Smooth muscle cell (in vitro differentiated cells): ENCODE measurements around the gene LMAN1L. TPM values are rescaled to one million over a fixed set of nuclear protein-coding genes. Genes with fewer than 3 reads are reported as not detected.
A peak's percentile ranks its signal among the peaks of the same experiment; 100 is the strongest.

Experiments
- DNase-seq: peaks from one replicate; lab custom pipeline; 2025; ENCODE audit not compliant: unreplicated experiment; lab: John Stamatoyannopoulos, UW
- H2AFZ ChIP-seq: fragments of 200-600 bp; sonication (generic); 2 replicates; pipeline ENCODE4 v1.6.0; 2016; ENCODE audit warnings: antibody characterized with exemption, low read depth, mild to moderate bottlenecking
- H3F3A ChIP-seq: fragments of 200-600 bp; sonication (generic); 2 replicates; pipeline ENCODE4 v1.6.0; 2017; ENCODE audit warnings: antibody characterized with exemption, low read depth
- H3K27ac ChIP-seq: fragments of 200-600 bp; sonication (generic); 2 replicates; pipeline ENCODE4 v1.5.1; 2016; ENCODE audit warnings: low read depth, mild to moderate bottlenecking
- H3K27me3 ChIP-seq: fragments of 200-600 bp; sonication (generic); 2 replicates; pipeline ENCODE4 v1.6.1; 2016; ENCODE audit warnings: low read depth, mild to moderate bottlenecking
- H3K36me3 ChIP-seq: fragments of 200-600 bp; sonication (generic); 2 replicates; pipeline ENCODE4 v1.5.1; 2016; ENCODE audit warnings: low read depth
- H3K4me1 ChIP-seq: fragments of 200-600 bp; sonication (generic); 2 replicates; pipeline ENCODE4 v1.5.1; 2016; ENCODE audit warnings: low read depth
- H3K4me2 ChIP-seq: fragments of 200-600 bp; sonication (generic); 2 replicates; pipeline ENCODE4 v1.6.0; 2016; ENCODE audit warnings: mild to moderate bottlenecking
- H3K4me3 ChIP-seq: fragments of 200-600 bp; sonication (generic); 2 replicates; pipeline ENCODE4 v1.5.1; 2016; ENCODE audit warnings: mild to moderate bottlenecking
- H3K79me2 ChIP-seq: fragments of 200-600 bp; sonication (generic); 2 replicates; pipeline ENCODE4 v1.6.0; 2016; ENCODE audit warnings: low read depth, mild to moderate bottlenecking
- H3K9ac ChIP-seq: fragments of 200-600 bp; sonication (generic); 2 replicates; pipeline ENCODE4 v1.6.0; 2016; ENCODE audit warnings: low read depth
- H3K9me3 ChIP-seq: fragments of 200-600 bp; sonication (generic); replicated peaks from 2 replicates; pipeline ENCODE4 v1.5.1; 2016; ENCODE audit warnings: low read depth
- H4K20me1 ChIP-seq: fragments of 200-600 bp; sonication (generic); 2 replicates; pipeline ENCODE4 v1.6.0; 2016; ENCODE audit warnings: low read depth
- CTCF ChIP-seq: fragments of 200-600 bp; sonication (generic); IDR thresholded peaks from 2 replicates; pipeline ENCODE4 v1.5.1; 2017; ENCODE audit warnings: borderline replicate concordance, mild to moderate bottlenecking, antibody characterized with exemption; ENCODE audit not compliant: insufficient read depth, poor library complexity, severe bottlenecking
- WGBS: methylation state at CpG from one replicate; pipeline ENCODE4 v1.1.7; 2016; ENCODE audit warnings: low lambda C conversion rate; 5-methylcytosine and 5-hydroxymethylcytosine counted together
- polyA plus RNA-seq: library from polyadenylated mRNA; unstranded; fragments of >200 nt; fragmentation: Nextera tagmentation; extraction: Ambion mirVana; gene quantifications from 2 replicates; pipeline ENCODE4 v1.2.1, GENCODE V29; 2016
- total RNA-seq: library from RNA; depleted of rRNA; stranded (reverse); fragments of >200 nt; gene quantifications from 2 replicates; pipeline ENCODE4 v1.2.3, GENCODE V29; 2014

The LMAN1L gene
- total and polyA plus RNA-seq, 2 experiments from 2014 or later = not detected

GRCh38 chr15:74799255-74799855, 13.3 kb upstream of the LMAN1L start:
- Histone ChIP-seq H4K20me1 (peaks cover 49% of the 10 kb centered on the region), H2AFZ (no peak overlapping the region), H3K9me3 (no peaks in the 10 kb centered on the region), H3K4me1 (no peaks in the 10 kb centered on the region), H3K9ac (no peak overlapping the region), H3K4me2 (no peak overlapping the region), H3K4me3 (no peak overlapping the region), H3K27me3 (no peaks in the 10 kb centered on the region), H3K79me2 (peaks cover 22% of the 10 kb centered on the region), H3K36me3 (no peaks in the 10 kb centered on the region), H3F3A (no peaks in the 10 kb centered on the region), H3K27ac (no peak overlapping the region)
- no peak for DNase-seq
- no peak for TF ChIP-seq CTCF
- 93% methylated on average over 13 of the region's 16 CpGs for WGBS

- H3K27ac ChIP-seq = no peak overlapping the region
- DNase-seq = peak; percentile 17
- no peaks in the 10 kb centered on the region for H3K9me3 ChIP-seq
- H4K20me1 ChIP-seq = peaks cover 43% of the 10 kb centered on the region
- H3K4me2 ChIP-seq = no peak overlapping the region
- no peaks in the 10 kb centered on the region for H3K4me1 ChIP-seq
- WGBS = 62% methylated on average over 18 of the region's 18 CpGs
- H2AFZ ChIP-seq = no peak overlapping the region
- no peaks in the 10 kb centered on the region for H3K27me3 ChIP-seq
- TF ChIP-seq CTCF = peak; percentile 91
- no peaks in the 10 kb centered on the region for H3K36me3 ChIP-seq
- H3K79me2 ChIP-seq = peaks cover 19% of the 10 kb centered on the region
- H3F3A ChIP-seq = no peaks in the 10 kb centered on the region
- H3K9ac ChIP-seq = no peak overlapping the region
- no peak overlapping the region for H3K4me3 ChIP-seq
Measured at GRCh38 chr15:74799856-74800558, 12.6 kb upstream of the LMAN1L start.

GRCh38 chr15:74800559-74801094, 12.0 kb upstream of the LMAN1L start:
- no peak overlapping the region for H3K27ac ChIP-seq
- H3K4me1 ChIP-seq = no peaks in the 10 kb centered on the region
- DNase-seq = no peak
- peaks cover 13% of the 10 kb centered on the region for H3K79me2 ChIP-seq
- no peaks in the 10 kb centered on the region for H3K9me3 ChIP-seq
- peaks cover 36% of the 10 kb centered on the region for H4K20me1 ChIP-seq
- H3K4me2 ChIP-seq = no peak overlapping the region
- H3K4me3 ChIP-seq = no peak overlapping the region
- no peaks in the 10 kb centered on the region for H3K27me3 ChIP-seq
- 96% methylated on average over 20 of the region's 20 CpGs for WGBS
- H2AFZ ChIP-seq = no peak overlapping the region
- no peaks in the 10 kb centered on the region for H3K36me3 ChIP-seq
- no peak for TF ChIP-seq CTCF
- H3K9ac ChIP-seq = no peak overlapping the region
- no peaks in the 10 kb centered on the region for H3F3A ChIP-seq
